Ovary (tissue), 9 donors: Measurements from ENCODE around the gene NDE1. TPM values are rescaled to one million over a fixed set of nuclear protein-coding genes. Genes with fewer than 3 reads are reported as not detected.

Experiments used
- DNase-seq, 5 donors: peaks; one replicate each; pipeline ENCODE4 v3.0.0-alpha.2; 2019 to 2020
- H3K27ac ChIP-seq, 2 donors: fragments of 200-600 bp; one replicate each; pipeline versions ENCODE4 v1.5.1 to v1.8.0; 2019 to 2022
- H3K27me3 ChIP-seq: fragments of 200-600 bp; one replicate; pipeline ENCODE4 v1.8.0; 2022
- H3K36me3 ChIP-seq: fragments of 200-600 bp; sonication (generic); one replicate; pipeline ENCODE4 v1.5.1; 2019
- H3K4me1 ChIP-seq: one replicate; pipeline ENCODE4 v1.8.1; 2013; ENCODE audit warnings: mild to moderate bottlenecking, moderate library complexity; ENCODE audit not compliant: insufficient read depth
- H3K4me3 ChIP-seq: fragments of 200-600 bp; sonication (generic); one replicate; pipeline ENCODE4 v1.5.1; 2017
- H3K9me3 ChIP-seq, 2 donors: fragments of 200-600 bp in 1 of 2; sonication (generic) in 1 of 2; one replicate each; pipeline versions ENCODE4 v1.5.1 to v1.8.1; 2013 to 2019; ENCODE audit warnings: mild to moderate bottlenecking in 1 of 2, moderate library complexity in 1 of 2
- EP300 ChIP-seq: sonication (generic); formaldehyde crosslinking; IDR thresholded peaks from one replicate; pipeline ENCODE4 v1.6.1; 2017; ENCODE audit warnings: antibody characterized with exemption
- POLR2A ChIP-seq: fragments of 450-650 bp; IDR thresholded peaks from one replicate; pipeline ENCODE4 v1.6.1; 2017; ENCODE audit warnings: antibody characterized with exemption, mild to moderate bottlenecking, moderate library complexity
- WGBS, 3 donors: extraction: QIAGEN DNeasy Blood & Tissue Kit in 1 of 3; methylation state at CpG; one replicate each; pipeline versions ENCODE4 v1.1.5 to v1.1.7; 2013 to 2017; 5-methylcytosine and 5-hydroxymethylcytosine counted together
- intact Hi-C, 4 donors: fragments of 100-400 bp; cut with DNase I; formaldehyde crosslinking; loops; one replicate each; pipeline versions ENCODE4 v1.11.0 to v1.15.1; 2022 to 2023
- polyA plus RNA-seq, 2 donors: library from polyadenylated mRNA; stranded (reverse); fragments of 200-250 nt in 1 of 2; fragments of 350-450 nt in 1 of 2; fragmentation: Illumina TruSeq in 1 of 2; extraction: RNeasy Lipid Tissue Mini Kit (QIAGEN cat#74804) in 1 of 2; gene quantifications; one replicate each; pipeline ENCODE4 v1.2.3, GENCODE V29; 2013 to 2014
- total RNA-seq, 7 donors: library from RNA; depleted of rRNA in 2 of 7; stranded (reverse); fragments of >200 nt in 2 of 7; fragmentation: NEBNext Ultra II Directional in 3 of 7; extraction: Animal tissue kit (Norgen Biotek cat#: 25700) in 3 of 7; gene quantifications; one replicate each; pipeline versions ENCODE4 v1.1.0 to v1.2.4, GENCODE V29; 2016 to 2023
- TF ChIP-seq, protein P1 (sequence below), 3 donors: fragments of 450-650 bp in 2 of 3; fragments of 200-600 bp in 1 of 3; IDR thresholded peaks; one replicate each; pipeline versions ENCODE4 v1.5.1 to v1.8.0; 2016 to 2022; ENCODE audit warnings: antibody characterized with exemption in 3 of 3, mild to moderate bottlenecking in 1 of 3
- donor health status: DM: no; HTN: no; CAD: no; lungs with moderate emphysema.
- donor health status: DM: no; HTN: no; CAD: no.
- donor health status: Bipolar disorder and iron deficiency.
- donor health status: DM: yes; HTN: yes; CAD: no.
- donor health status: DM: no; HTN: no; CAD: no.
- donor health status: DM: yes; HTN: yes; CAD: no.

Gene NDE1
- total and polyA plus RNA-seq, 9 donors: 9.8 to 31.9 (median 22.4) TPM

DNA sequence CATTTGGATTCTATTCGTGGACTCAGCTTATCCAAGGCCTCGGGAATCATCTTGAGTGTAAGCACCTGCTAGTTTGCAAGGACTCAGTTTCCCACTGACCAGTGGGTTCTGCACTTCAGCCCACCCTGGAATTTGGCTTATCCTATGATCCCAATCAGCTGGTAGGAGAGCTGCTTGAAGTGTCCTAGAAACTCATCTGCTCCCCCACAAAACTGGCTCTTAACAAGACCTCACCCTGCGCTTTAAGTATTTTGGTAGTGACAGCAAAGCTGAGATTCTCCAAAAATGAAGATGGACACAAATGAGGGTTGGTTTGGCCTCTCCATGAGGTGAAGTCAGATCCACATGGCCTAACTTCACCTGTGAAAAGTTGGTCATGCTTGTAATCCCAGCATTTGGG is 57.3 kb downstream of the NDE1 start:
- intact Hi-C loops: loop anchor here in 1 of 4 donors (5.0 kb wide), 1 partner anchor 65 kb away; the partner anchor contains the start of gene MARF1
- DNase-seq: no peak
- no peak overlapping the region for H3K4me3 ChIP-seq
- no peaks in the 10 kb centered on the region for H3K36me3 ChIP-seq
- H3K27me3 ChIP-seq: no peaks in the 10 kb centered on the region
- TF ChIP-seq, protein P1, sequence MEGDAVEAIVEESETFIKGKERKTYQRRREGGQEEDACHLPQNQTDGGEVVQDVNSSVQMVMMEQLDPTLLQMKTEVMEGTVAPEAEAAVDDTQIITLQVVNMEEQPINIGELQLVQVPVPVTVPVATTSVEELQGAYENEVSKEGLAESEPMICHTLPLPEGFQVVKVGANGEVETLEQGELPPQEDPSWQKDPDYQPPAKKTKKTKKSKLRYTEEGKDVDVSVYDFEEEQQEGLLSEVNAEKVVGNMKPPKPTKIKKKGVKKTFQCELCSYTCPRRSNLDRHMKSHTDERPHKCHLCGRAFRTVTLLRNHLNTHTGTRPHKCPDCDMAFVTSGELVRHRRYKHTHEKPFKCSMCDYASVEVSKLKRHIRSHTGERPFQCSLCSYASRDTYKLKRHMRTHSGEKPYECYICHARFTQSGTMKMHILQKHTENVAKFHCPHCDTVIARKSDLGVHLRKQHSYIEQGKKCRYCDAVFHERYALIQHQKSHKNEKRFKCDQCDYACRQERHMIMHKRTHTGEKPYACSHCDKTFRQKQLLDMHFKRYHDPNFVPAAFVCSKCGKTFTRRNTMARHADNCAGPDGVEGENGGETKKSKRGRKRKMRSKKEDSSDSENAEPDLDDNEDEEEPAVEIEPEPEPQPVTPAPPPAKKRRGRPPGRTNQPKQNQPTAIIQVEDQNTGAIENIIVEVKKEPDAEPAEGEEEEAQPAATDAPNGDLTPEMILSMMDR (IDR thresholded peaks at IDR 0.05): no peak
- TF ChIP-seq POLR2A (no peak), EP300 (no peak)
- no peaks in the 10 kb centered on the region for H3K9me3 ChIP-seq
- H3K4me1 ChIP-seq: no peaks in the 10 kb centered on the region
- no peak overlapping the region for H3K27ac ChIP-seq
- 71 to 95% (median 88%) methylated on average over 3 of the region's 3 CpGs for WGBS, 3 donors

DNA sequence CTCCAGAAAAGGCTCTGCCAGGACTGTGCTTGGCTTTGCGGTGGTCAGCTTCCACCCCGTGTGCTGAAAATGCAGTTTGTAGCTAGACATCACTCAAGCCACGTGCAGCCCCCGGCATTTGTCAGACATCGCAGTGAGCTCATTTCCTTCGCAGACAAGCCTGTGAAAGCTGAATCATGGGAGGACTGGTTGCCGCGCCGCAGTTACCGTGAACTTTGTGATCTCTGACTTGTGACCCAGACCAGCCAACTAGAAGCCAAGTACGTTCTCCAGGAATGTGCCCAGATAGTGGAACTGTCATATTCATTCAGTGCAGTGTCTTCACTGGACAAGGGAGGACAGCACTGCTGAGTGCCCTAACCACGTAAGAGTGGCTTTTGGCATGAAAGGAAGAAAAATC is 58.1 kb downstream of the NDE1 start:
- WGBS, 3 donors: 74 to 76% (median 76%) methylated on average over 12 of the region's 12 CpGs
- no peak for TF ChIP-seq EP300
- TF ChIP-seq POLR2A: no peak
- TF ChIP-seq, protein P1 (IDR thresholded peaks at IDR 0.05): no peak
- Histone ChIP-seq H3K4me1 (no peaks in the 10 kb centered on the region), H3K27me3 (no peaks in the 10 kb centered on the region), H3K9me3 (no peaks in the 10 kb centered on the region), H3K4me3 (no peak overlapping the region), H3K27ac (no peak overlapping the region), H3K36me3 (no peaks in the 10 kb centered on the region)
- intact Hi-C loops: loop anchor here in 1 of 4 donors (5.0 kb wide), 1 partner anchor 66 kb away; the partner anchor contains the start of gene MARF1
- DNase-seq: no peak

DNA sequence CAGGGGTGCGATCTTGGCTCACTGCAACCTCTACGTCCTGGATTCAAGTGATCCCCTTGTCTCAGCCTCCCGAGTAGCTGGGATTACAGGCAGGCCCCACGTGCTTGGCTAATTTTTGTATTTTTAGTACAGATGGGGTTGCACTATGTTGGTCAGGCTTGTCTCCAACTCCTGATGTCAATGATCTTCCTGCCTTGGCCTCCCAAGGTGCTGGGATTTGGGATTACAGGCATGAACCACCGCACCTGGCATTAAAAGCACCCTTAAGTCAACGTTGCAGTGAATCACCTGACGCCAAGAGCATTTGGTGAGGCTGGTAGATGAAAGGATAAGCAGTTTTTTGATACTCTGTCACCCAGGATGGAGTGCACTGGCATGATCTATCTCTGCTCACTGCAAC is 59.0 kb downstream of the NDE1 start:
- H3K27me3 ChIP-seq: no peaks in the 10 kb centered on the region
- WGBS, 3 donors: 82 to 92% (median 89%) methylated on average over 7 of the region's 7 CpGs
- no peaks in the 10 kb centered on the region for H3K4me1 ChIP-seq
- no peaks in the 10 kb centered on the region for H3K36me3 ChIP-seq
- no peak overlapping the region for H3K27ac ChIP-seq
- H3K9me3 ChIP-seq: no peaks in the 10 kb centered on the region
- H3K4me3 ChIP-seq: no peak overlapping the region
- intact Hi-C loops: loop anchor here in 1 of 4 donors (5.0 kb wide), 1 partner anchor 67 kb away; the partner anchor contains the start of gene MARF1
- DNase-seq: no peak
- TF ChIP-seq, protein P1 (IDR thresholded peaks at IDR 0.05): no peak
- no peak for TF ChIP-seq POLR2A
- no peak for TF ChIP-seq EP300

DNA sequence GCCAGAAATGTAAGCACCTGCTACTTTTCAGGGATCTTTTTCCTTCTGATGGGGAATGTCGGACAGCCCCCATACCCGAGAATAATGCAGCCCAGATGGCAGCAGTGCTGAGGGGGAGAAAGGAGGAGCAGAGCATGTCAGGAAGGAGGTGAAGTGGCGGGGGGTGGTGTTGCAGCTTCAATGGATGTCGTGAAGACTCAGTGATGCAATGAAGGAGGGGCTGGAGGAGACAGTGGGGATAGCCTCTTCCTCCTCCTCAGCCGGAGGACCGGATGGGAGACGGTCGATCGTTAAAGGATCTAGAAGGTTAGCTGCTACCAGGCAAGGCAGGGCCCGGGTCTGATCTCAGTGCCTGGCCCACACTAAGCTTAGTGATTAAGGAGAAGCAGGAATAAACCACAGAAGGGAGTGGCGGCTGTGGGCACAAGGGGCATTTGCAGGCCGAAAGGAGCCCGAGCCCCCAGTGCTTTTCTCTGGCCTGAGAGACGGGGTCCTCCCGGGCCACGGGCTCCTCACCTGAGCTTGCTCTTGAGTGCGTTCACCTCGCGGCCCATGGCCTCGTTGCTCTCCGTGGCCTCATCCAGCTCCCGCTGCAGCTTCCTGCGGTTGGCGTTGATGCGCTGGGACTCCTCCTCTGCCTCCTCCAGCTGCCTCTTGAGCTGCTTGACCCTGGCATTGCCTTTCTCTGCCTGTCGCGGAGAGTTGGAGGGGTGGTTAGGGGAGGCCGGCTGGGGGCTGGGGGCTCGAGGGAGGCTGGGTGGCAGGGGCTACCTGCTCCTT is 64.5 kb downstream of the NDE1 start:
- WGBS, 3 donors: 85 to 86% (median 86%) methylated on average over 29 of the region's 29 CpGs
- Histone ChIP-seq H3K4me1 (no peaks in the 10 kb centered on the region), H3K36me3 (no peaks in the 10 kb centered on the region), H3K9me3 (no peaks in the 10 kb centered on the region), H3K27me3 (no peaks in the 10 kb centered on the region), H3K27ac (no peak overlapping the region), H3K4me3 (no peak overlapping the region)
- DNase-seq: no peak
- TF ChIP-seq POLR2A: no peak
- TF ChIP-seq, protein P1 (IDR thresholded peaks at IDR 0.05): no peak
- TF ChIP-seq EP300: no peak
- intact Hi-C loops: no loop called here
